Coronary artery (tissue), 2 donors: ENCODE results near the gene HLA-DMB.

Experiments used
- DNase-seq: peaks from one replicate; pipeline ENCODE4 v3.0.0-alpha.2; 2017; ENCODE audit warnings: low spot score
- H3K27ac ChIP-seq, 2 donors: fragments of 200-600 bp; sonication (generic); one replicate each; pipeline ENCODE4 v1.5.1; 2016 to 2019
- H3K4me3 ChIP-seq: fragments of 200-600 bp; sonication (generic); 2 replicates; pipeline ENCODE4 v1.5.1; 2016; ENCODE audit warnings: mild to moderate bottlenecking, moderate library complexity
- CTCF ChIP-seq: fragments of 200-600 bp; sonication (generic); IDR thresholded peaks from one replicate; pipeline ENCODE4 v1.5.1; 2019; ENCODE audit warnings: antibody characterized with exemption

Gene HLA-DMB

GRCh38 chr6:32941214-32941768, 463 bp upstream of the HLA-DMB start:
- Histone ChIP-seq H3K4me3 (no peak overlapping the region), H3K27ac (peak overlapping the region; percentile 10 to 79)
- TF ChIP-seq CTCF, result no peak
- no peak for DNase-seq

GRCh38 chr6:32938494-32938893, 2.3 kb downstream of the HLA-DMB start:
- Histone ChIP-seq H3K27ac (peak overlapping the region in 1 of 2 donors; percentile 18), H3K4me3 (no peak overlapping the region)
- TF ChIP-seq CTCF, result no peak
- no peak for DNase-seq

- Histone ChIP-seq H3K27ac (peak overlapping the region in 1 of 2 donors; percentile 66), H3K4me3 (no peak overlapping the region)
- no peak for DNase-seq
- no peak for TF ChIP-seq CTCF
These were observed 3.6 kb downstream of the HLA-DMB start for GRCh38 chr6:32937230-32937633.

GRCh38 chr6:32936239-32937152, 4.3 kb downstream of the HLA-DMB start:
- Histone ChIP-seq H3K27ac (peak overlapping the region; percentile 27 to 66), H3K4me3 (no peak overlapping the region)
- DNase-seq, result no peak
- TF ChIP-seq CTCF, result no peak

GRCh38 chr6:32935551-32936238, 5.1 kb downstream of the HLA-DMB start:
- no peak for TF ChIP-seq CTCF
- peak overlapping the region in 1 of 2 donors; percentile 40 for H3K27ac ChIP-seq
- no peak overlapping the region for H3K4me3 ChIP-seq
- no peak for DNase-seq

GRCh38 chr6:32933661-32934085, 7.2 kb downstream of the HLA-DMB start:
- peak; percentile 53 for TF ChIP-seq CTCF
- peak; percentile 81 for DNase-seq
- Histone ChIP-seq H3K4me3 (no peak overlapping the region), H3K27ac (no peak overlapping the region)
